ENCODE data around the gene FRMD4A. TPM values are rescaled to one million over a fixed set of nuclear protein-coding genes. Genes with fewer than 3 reads are reported as not detected.

Gene FRMD4A
- total RNA-seq, 4 donors from 2014 or later = 27.5 to 40.4 (median 33.0) TPM

- no peak overlapping the region for H3K4me3 ChIP-seq (ENCODE audit: low read depth, poor library complexity, severe bottlenecking)
- DNase-seq (ENCODE audit: low spot score in 2 of 2) = no peak
- intact Hi-C loops (cut with DNase I; ENCODE audit: low total_unique reads) = no loop called here
- 80% methylated on average over 2 of the region's 2 CpGs for WGBS, 2 donors
- TF ChIP-seq CTCF (IDR thresholded peaks at IDR 0.05) = no peak
- no peak for TF ChIP-seq POLR2A (IDR thresholded peaks at IDR 0.05)
These were observed 569.1 kb downstream of the FRMD4A start for GRCh38 chr10:13761490-13762091.

DNA sequence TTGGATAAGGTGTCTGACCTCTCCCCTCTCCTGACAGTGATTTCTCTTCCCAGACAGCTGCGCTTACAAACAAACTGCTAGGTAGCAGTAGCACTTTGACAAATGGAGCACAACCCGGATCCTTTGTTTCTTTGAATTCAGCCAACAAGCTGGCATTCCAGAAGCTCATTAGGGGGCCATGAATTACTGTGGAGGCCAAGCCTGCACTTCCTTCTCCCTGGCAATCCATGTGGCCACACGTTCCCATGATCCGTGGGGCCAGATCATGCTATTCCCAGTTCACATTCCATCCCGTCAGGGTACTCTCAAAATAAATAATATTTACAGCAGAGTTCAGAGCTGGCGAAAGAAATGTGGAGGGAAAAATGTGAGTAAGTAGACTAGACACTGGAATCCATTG lies 571.6 kb downstream of the FRMD4A start:
- DNase-seq (ENCODE audit: low spot score in 2 of 2) = peak in 1 of 2 donors; percentile 45
- TF ChIP-seq POLR2A (IDR thresholded peaks at IDR 0.05) (no peak), CTCF (IDR thresholded peaks at IDR 0.05) (no peak)
- 81 to 85% methylated on average over 6 of the region's 6 CpGs for WGBS, 2 donors
- no peak overlapping the region for H3K4me3 ChIP-seq (ENCODE audit: low read depth, poor library complexity, severe bottlenecking)
- intact Hi-C loops (cut with DNase I; ENCODE audit: low total_unique reads) = no loop called here

DNA sequence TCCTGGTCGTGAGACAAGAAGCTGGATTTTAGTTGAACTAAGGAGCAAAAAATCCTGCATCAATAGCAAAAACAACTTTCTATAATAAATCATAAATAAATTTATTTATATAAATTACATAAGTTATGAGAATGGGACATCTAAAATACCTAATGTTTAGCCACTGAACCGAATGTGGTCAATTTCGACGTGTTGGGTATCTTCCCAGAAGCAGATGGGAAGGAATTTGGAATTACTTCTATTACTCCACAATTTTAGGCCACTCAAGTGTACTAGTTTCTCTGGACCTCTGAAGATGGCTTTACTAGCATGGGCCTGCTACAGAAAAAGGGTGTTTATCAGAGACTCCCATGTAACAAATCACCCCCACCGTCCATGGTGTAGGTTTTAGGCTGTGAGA lies 572.0 kb downstream of the FRMD4A start:
- WGBS, 2 donors = 71 to 79% methylated on average over 5 of the region's 5 CpGs

GRCh38 chr10:13758312-13758711 lies 572.4 kb downstream of the FRMD4A start:
- no peak overlapping the region for H3K4me3 ChIP-seq (ENCODE audit: low read depth, poor library complexity, severe bottlenecking)
- WGBS, 2 donors = 49 to 61% methylated on average over 3 of the region's 3 CpGs
- DNase-seq (ENCODE audit: low spot score in 2 of 2) = peak in 1 of 2 donors; percentile 84
- TF ChIP-seq CTCF (IDR thresholded peaks at IDR 0.05) (no peak), POLR2A (IDR thresholded peaks at IDR 0.05) (no peak)
- intact Hi-C loops (cut with DNase I; ENCODE audit: low total_unique reads) = no loop called here

More for the DNA sequence above, 572.0 kb downstream of the FRMD4A start:
- intact Hi-C loops (cut with DNase I; ENCODE audit: low total_unique reads) = no loop called here
- TF ChIP-seq CTCF (IDR thresholded peaks at IDR 0.05) (no peak), POLR2A (IDR thresholded peaks at IDR 0.05) (no peak)
- no peak for DNase-seq (ENCODE audit: low spot score in 2 of 2)
- no peak overlapping the region for H3K4me3 ChIP-seq (ENCODE audit: low read depth, poor library complexity, severe bottlenecking)

DNA sequence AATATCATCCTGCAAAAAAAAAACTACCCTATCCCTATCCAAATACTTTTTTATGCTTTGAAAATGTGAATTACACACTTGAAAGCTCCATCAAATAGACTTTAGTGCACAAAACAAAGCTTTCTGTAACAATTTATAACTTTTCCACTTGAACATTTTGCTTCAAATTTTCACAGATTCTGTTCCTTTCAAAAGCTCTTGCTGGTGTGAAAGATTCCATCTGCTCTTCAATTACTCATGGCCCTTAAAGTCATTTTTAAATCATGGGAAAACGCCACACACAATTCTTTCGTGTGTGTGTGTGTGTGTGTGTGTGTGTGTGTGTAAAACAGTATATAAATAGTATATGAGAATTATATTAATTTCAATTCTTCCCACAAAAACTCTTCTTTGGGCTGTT lies 576.4 kb downstream of the FRMD4A start:
- intact Hi-C loops (cut with DNase I; ENCODE audit: low total_unique reads) = no loop called here
- TF ChIP-seq CTCF (IDR thresholded peaks at IDR 0.05) = no peak
- no peak for TF ChIP-seq POLR2A (IDR thresholded peaks at IDR 0.05)

GRCh38 chr10:13751191-13751764 lies 579.4 kb downstream of the FRMD4A start:
- 75 to 83% methylated on average over 4 of the region's 4 CpGs for WGBS, 2 donors
- TF ChIP-seq POLR2A (IDR thresholded peaks at IDR 0.05) (no peak), CTCF (IDR thresholded peaks at IDR 0.05) (no peak)
- DNase-seq (ENCODE audit: low spot score in 2 of 2) = peak in 1 of 2 donors; percentile 40
- no peak overlapping the region for H3K4me3 ChIP-seq (ENCODE audit: low read depth, poor library complexity, severe bottlenecking)
- intact Hi-C loops (cut with DNase I; ENCODE audit: low total_unique reads) = no loop called here

More for the DNA sequence above, 576.4 kb downstream of the FRMD4A start:
- DNase-seq (ENCODE audit: low spot score in 2 of 2) = no peak
- 84 to 90% methylated on average over 2 of the region's 2 CpGs for WGBS, 2 donors
- no peak overlapping the region for H3K4me3 ChIP-seq (ENCODE audit: low read depth, poor library complexity, severe bottlenecking)
